Activated CD8-positive, alpha-beta memory T cell treated with anti-CD3 and anti-CD28 coated beads for 1 hour (primary cell): ENCODE measurements around the gene MCTP2.

Experiments
- DNase-seq, 2 donors: peaks; one replicate each; pipeline ENCODE4 v3.0.0-alpha.2; 2020; ENCODE audit warnings: low read depth in 1 of 2; ENCODE audit errors: extremely low read depth in 1 of 2

MCTP2 gene

DNA sequence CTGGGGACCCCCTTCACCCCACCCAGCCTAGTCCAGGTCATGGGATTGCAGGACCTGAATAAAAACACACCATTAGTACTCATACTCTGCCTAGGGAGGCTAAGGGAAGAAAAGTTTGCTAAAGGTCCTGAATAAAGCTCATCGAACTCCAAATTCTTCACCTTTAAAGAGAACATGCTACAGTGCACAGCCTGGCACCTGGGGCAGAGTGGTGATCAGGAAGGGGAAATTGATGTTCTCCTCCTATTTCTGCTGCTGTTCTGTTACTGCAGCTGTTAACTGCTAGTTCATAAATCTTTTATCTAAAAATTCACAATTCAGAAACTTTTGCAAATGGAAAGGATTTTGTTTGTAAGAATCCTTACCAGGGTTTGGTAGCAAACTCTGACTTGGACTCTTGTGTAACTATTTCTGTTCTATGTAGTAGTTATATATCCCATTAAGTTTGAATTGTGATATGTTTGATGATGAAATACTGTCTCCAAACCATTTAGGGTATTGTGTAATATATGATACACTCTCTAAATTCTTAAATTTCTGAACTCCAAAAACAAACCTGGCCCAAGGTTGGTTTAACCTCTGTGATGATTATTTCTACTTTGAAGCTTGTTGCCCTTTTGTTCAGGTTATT is 27.9 kb downstream of the MCTP2 start:
- no peak for DNase-seq

DNA sequence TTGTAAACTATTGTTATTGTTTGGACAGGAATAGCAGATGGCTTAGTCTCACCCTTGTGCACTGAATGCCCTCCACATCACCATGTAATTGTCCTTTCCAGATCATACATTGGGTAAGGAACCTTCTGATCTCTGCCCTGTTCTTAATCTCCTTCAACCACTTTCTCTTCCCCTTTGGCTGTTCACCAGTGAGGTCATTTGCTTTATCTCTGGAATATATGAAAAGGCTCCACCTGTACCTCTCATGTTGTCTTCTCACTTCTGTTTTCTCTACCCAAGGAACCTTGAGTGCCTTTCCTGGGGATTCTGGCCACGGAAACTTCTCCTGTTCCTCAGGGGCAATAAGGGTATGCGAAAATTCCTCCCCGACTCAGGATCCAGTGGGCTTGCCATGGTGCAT is 28.5 kb downstream of the MCTP2 start:
- DNase-seq, result no peak

DNA sequence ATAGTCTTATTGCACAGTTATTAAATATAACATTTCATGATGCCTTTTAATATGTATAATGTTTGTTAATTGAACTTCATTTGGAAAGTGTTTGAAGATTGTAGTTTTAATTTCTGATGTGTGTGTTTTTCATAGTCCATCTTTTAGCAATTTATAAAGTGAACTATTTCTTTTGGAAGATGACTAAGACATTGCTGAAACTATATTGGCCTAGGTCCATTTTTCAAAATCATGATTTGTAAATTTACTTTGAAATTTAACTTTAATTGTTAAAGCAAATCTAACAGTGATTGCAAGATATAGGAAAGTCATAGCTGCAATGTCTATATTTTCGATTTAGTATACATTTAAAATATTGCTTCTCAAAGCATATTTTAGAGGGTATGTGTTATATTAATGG is 30.8 kb downstream of the MCTP2 start:
- no peak for DNase-seq

DNA sequence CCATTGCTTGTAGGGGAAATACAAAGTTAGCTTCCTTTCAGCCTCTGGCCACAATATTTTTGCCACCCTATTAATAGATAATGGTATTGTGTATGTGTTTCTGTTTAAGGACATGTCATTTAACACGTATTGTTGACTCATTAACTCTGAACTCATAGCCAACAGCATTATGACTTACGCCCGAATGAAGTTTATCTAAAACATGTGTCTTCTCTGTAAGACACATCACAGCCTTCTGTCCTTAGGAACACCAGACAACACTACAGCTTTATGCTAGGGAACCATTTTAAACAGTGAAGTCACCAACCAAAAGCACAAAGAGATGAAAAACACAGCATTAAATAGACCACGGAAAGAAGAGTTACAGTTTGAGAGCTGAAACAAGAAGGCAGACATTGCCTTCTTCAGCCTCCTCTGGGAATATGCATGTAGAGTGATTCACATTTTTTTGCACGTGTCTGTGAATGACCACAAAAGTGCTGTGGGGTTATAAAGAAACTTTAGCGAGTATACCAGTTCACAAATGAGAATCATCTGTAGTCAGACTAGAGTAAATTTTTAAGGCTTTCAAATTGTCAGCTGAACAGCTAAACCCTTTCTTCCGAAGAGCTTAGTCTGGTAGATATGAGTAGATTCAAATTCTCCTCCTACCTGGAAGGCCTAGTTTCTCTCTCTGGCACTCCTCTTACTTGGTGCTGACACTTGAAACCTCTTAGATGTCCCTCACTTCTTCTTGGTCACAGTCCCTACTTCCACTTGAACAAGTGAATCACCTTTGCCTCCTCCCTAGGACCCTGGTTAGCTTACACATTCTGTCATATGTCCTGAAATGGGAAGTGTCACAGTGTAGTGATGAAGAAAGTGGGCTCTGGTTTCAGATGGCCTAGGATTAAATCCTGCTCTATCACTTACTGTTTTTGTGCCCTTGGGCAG is 32.2 kb downstream of the MCTP2 start:
- no peak for DNase-seq

DNA sequence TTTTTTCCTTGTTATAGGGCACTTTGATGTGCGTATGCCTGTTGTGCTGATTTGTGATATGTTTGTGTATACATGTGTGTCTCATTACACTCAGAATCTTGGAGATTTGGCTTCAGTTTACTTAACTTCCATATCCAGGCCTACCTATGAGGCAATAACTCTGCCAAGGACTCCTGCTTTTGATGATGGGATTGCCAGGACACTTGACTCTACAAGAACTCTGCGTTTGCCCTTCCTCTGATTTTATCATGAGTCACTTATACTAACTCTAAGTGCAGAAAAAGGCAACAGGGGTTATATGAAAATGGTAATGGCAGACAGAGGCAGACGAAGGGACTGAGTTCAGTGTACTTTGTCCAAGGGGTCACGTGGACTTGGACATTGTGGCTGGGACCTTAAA is 33.6 kb downstream of the MCTP2 start:
- DNase-seq, result no peak

DNA sequence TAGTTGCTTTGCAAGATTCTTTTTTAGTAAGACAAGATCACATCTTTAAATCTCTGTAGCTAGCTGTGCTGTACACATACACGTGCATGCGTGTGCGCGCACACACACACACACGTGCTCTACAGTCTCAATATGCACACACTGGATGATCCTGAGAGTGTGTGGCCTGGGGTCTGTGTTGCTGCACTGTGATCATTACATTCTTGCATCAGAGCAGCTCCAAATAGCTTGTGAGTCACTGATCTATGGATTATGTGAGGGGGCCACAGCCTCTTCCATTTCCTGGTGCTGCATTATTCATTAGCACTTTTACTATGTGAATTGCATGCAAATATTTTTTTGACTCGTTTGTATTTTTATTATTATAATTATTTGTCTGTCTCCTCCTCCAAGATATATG is 34.6 kb downstream of the MCTP2 start:
- no peak for DNase-seq

DNA sequence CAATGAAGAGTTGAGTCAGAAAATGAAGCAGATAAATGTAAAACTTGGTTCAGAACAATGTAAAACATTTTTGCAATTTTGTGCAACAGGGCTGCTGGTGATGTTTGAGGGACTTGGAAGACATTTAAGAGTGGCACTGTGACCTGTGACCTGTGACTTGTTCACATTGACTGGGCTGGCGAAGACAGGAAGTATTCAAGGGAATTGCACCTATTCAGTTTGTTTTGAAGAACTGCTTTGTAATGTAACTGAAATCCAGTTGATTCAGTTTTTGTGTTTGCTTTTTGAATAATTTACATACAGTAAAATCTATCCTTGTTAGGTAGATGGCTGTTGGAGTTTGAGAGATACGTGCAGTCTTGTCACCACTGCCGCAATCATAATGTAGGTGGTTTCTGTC is 35.4 kb downstream of the MCTP2 start:
- DNase-seq, result no peak

DNA sequence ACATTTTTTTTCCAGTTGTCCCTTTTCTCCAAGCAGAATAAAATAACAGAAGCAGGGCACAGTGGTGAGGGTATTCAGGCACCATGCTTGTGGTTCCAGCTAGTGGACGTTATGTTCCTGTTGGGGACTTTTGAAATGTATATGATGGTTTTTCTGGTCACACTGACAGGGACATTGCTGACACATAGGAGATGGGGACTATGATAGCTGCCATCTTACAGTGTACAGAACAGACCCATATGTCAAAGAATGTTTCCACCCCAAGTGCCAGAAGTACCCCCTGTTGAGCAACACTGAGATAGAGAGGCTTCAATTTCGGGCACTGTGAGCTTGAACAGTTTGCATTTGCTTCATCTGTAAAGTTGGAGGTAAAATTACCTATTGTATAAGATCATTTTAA is 38.6 kb downstream of the MCTP2 start:
- DNase-seq, result no peak

DNA sequence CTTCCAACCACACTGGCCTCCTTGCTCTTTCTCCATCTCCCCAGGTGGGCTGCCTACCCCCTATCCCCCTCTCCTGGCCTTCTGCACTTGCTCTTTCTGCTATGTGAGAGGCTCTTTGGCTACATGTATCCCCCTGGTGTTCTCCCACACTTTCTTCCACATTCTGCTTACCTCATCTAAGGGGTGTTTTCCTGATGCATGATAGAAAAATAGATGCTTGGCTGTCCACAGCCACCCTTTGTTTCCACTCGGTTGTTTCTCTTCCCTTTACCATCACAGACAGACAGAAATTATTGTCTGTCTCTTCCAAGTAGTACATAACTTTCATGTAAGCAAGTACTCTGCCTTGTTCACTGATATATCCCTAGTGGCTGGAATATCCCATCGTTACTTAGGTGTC is 39.2 kb downstream of the MCTP2 start:
- DNase-seq, result no peak

DNA sequence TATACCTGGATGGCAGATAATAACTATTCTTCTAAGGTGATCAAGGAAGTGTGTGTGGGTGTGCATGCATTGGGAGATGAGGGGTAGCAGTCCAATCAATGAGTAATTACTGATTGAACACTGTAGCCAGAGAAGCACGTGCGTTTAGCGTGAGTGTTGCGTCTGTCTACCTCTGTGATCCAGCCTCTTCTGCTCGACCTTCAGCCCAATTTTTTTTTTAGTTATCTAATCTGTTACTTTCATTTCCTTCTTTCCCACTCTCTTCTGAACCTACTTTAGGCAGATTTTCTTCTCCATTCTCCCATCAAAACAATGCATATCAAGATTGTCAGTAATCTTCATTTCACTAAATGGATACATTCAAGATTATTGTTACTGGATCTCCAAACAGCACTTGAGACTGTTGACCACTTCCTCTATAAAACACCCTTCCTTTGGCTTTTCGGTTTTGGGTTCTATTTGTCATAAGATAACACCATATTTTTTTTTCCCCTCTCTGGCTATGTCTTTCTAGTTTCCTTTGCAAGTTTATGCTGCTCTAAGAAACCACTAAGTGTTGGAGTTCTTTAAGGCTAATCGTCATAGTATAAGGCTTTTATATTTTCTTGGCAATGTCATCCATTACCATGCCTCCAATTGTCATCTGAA is 41.0 kb downstream of the MCTP2 start:
- DNase-seq, result no peak

DNA sequence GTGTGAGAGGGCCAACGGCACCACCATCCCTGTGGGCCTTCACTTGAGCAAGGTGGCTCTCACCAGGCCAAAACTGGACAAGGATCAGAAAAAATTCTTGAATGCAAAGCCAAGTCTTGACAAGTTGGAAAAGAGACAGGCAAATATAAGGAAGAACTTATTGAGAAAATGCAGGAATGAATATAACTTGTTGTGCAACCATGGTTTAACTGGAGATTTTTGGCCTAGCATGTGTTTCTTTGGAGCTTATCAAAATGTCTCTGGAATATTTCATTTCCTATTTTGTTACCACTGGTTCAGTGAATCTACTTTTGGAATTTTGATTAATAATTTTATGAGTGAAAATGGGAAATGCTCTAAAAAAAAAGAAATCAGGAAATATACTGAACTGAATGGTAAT is 42.5 kb downstream of the MCTP2 start:
- DNase-seq, result no peak

DNA sequence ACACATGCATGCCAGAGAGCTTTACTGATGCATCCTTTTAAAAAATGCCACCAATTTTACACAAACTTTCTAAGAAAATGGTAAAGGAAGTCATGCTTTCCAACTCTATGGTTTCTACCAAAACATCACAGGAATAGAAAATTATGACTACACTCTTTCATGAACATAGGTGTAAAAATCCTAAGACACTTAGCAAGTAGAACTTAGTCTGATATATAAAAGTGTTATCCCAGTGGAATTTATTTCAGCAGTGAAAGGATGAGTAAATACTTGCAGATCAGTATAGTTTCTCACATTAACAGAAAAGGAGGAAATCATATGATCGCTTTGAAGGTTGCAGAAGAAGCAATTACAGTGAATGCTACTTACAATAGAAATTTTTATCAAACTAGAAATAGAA is 43.4 kb downstream of the MCTP2 start:
- DNase-seq, result no peak

DNA sequence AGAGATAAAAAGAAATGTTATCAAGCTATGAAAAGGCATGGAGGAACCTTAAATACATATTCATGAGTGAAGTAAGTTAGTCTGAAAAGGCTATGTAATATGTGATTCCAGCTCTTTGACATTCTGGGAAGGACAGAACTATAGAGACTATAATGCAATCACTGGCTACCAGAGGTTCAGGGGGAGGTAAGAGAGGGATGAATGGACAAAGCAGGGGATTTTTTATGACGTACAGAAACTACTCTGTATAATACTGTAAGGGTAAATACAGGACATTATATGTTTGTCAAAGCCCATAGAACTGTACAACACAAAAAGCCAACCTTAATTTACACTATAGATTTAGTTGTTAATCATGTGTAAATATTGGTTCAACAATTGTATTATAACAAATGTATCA is 46.1 kb downstream of the MCTP2 start:
- no peak for DNase-seq

DNA sequence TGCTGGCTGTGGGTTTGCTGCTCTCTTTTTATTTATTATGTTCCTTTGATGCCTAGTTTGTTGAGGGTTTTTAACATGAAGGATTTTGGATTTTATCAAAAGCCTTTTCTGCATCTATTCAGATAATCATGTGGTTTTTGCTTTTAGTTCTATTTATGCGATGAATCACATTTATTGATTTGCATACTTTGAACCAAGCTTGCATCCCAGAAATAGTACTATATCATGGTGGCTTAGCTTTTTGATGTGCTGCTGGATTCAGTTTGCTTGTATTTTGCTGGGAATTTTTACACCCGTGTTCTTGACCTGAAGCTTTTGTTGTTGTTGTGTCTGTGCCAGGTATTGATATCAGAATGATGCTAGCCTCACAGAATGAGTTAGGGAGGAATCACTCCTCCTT is 48.4 kb downstream of the MCTP2 start:
- no peak for DNase-seq

DNA sequence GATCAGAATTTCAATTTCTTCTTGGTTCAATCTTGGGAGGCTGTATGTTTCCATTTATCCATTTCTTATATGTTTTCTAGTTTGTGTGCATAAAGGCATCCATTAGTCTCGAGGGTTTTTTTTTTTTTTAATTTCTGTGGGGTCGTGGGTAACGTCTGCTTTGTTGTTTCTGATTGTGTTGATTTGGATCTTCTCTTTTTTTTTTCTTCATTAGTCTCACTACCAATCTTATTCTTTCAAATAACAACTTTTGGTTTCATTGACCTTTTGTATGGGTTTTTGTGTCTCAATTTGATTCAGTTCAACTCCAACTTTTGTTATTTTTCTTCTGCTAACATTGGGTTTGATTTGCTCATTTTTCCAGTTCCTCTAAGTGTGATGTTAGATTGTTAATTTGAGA is 48.9 kb downstream of the MCTP2 start:
- DNase-seq, result no peak

DNA sequence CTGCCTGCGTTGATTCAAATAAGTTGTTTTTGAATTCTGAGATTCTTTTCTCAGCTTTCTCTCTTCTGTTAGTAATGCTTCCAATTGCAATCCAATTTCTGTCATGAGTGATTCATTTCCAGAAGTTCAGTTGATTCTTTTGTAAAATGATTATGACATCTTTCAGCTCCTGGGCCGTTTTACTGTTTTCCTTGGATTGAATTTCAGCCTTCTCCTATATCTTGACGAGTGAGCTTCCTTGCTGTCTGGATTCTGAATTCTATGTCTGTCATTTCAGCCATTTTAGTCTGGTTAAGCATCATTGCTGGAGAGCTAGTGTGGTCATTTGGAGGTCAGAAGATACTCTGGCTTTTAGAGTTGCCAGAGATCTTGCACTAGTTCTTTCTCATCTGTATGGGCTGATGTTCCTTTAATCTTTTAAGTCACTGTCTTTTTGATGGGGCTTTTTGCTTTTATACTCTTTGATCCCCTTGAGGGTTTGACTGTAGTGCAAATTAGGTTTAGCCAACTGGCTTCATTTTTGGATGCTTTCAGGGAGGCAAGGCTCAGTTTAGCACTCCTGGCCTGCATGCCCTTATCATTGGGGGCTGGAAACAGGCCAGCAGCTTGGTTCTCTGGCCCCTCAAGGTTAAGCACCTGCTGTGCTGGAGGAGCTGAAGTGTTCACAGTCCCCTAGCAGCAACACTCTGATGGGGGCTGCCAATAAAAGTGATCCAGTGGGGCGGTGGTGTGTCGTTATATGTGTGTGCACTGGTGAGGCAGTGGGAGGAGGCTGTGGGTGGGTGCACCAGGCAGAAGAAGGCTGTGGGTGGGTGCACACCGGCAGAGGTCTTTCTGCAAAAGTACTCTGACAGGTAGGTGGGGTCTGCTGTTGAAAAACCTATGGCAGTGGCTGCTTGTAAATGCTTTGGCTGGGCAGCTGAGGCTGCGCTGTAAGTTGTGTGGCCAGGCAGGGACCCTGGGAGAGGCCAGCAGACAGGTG is 51.2 kb downstream of the MCTP2 start:
- no peak for DNase-seq

DNA sequence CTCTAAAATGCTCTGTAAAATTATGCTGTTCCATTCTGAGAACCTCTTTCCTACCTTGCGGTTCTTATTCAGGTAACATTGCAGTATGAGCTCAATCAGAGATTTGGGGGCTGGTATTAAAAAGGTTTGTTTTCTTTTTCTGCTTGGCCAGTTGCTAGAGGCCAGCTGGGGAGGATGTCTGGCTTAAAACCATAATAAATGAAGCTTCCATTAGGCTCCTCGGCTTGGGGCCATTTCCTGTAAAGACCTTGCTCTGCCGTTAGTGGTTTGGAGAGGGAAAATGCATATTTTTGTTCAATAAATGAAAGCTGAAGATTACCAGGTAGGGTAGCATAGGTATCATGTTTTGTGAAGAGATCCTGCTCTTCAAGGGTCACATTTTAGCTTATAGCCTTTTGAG is 55.2 kb downstream of the MCTP2 start:
- no peak for DNase-seq

DNA sequence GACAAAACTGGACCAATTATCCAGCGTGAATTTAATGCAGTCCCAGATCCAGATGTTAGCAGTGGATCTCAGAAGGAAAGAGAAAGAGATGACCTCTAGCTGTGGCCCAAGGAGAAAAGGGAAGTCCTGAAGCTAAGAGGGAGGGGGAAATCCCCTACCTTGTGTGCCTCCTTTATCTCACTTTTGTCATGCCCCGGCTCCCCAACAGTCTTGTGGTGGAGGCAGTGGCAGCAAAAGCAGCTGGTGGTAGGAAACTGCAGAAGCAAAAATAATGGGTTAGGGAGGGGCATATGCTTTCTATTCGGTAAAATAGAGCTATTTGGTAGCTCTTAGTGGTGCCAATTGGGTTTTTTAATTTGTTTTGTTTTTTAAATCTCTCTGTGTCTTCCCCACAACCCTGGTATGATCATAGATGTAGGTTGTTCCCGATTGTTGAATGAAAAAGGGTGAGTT is 56.5 kb downstream of the MCTP2 start:
- DNase-seq, result peak in 1 of 2 donors; percentile 9

DNA sequence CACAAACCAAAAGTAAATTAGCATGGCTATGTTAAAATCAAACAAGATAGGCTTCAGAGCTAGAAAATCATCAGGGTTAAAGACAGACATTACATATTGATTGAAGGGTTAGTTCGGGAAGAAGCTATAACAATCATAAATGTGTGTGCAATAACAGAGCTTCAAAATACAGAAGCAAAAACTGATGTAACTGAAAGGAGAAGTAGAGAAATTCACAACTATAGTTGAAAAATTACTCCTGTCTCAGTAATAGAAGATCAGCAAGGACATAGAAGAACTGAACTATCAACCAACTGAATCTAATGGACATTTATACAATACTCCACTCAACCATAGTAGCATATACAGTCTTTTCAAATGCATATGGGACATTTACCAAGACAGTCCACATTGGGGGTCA is 59.4 kb downstream of the MCTP2 start:
- DNase-seq, result no peak
